Chondrocyte (in vitro differentiated cells): ENCODE measurements around the gene SLC27A3. TPM values are rescaled to one million over a fixed set of nuclear protein-coding genes. Genes with fewer than 3 reads are reported as not detected.

Experiments
- DNase-seq: peaks from one replicate; pipeline ENCODE4 v3.0.0; 2021; ENCODE audit warnings: mixed read lengths, low spot score
- H3K27ac Mint-ChIP-seq: one replicate; pipeline ENCODE4 v1.8.0; 2021; ENCODE audit warnings: mild to moderate bottlenecking, moderate library complexity, mixed read lengths; ENCODE audit not compliant: unreplicated experiment
- H3K27me3 Mint-ChIP-seq: 2 replicates; pipeline ENCODE4 v1.8.0; 2021; ENCODE audit warnings: low read depth, mixed read lengths
- H3K36me3 Mint-ChIP-seq: 2 replicates; pipeline ENCODE4 v1.8.0; 2021; ENCODE audit warnings: low read depth, mixed read lengths
- H3K4me1 Mint-ChIP-seq: 2 replicates; pipeline ENCODE4 v1.8.0; 2021; ENCODE audit warnings: low read depth, mild to moderate bottlenecking, mixed read lengths
- H3K4me3 Mint-ChIP-seq: one replicate; pipeline ENCODE4 v1.8.0; 2021; ENCODE audit warnings: mild to moderate bottlenecking, moderate library complexity, mixed read lengths; ENCODE audit not compliant: unreplicated experiment
- H3K9me3 Mint-ChIP-seq: 2 replicates; pipeline ENCODE4 v1.8.0; 2021; ENCODE audit warnings: low read depth, mixed read lengths
- CTCF ChIP-seq: fragments of 200-600 bp; sonication (generic); IDR thresholded peaks from 2 replicates; pipeline ENCODE4 v1.5.0; 2021; ENCODE audit warnings: antibody characterized with exemption, mild to moderate bottlenecking, moderate library complexity
- long read RNA-seq: library from polyadenylated mRNA; stranded (forward); transcript quantifications from one replicate; pipeline ENCODE4 v2.0.0, GENCODE V29; 2021
- total RNA-seq: library from RNA; stranded (reverse); gene quantifications from 3 replicates; pipeline ENCODE4 v1.2.1, GENCODE V29; 2021

The SLC27A3 gene
- 10.6 to 16.6 TPM (median 11.6 TPM) in 3 replicates for total RNA-seq
- long read RNA-seq, transcript SLC27A3-201 (10 exons, 3,351 nt), result major isoform, 12 of 16 reads
- long read RNA-seq, partial matches to known transcripts, result 0 of 16 reads
- long read RNA-seq, other reads (novel, unspliced or antisense), result 4 of 16 reads

GRCh38 chr1:153774780-153775457 lies at the start of gene SLC27A3:
TSS of gene SLC27A3 (plus strand) at chr1:153775407. CDS start at chr1:153775498, 91 bp downstream.
- H3K27ac Mint-ChIP-seq, result peak within 1 kb of the TSS; percentile 54

GRCh38 chr1:153727463-153728304 lies 47.5 kb upstream of the SLC27A3 start, which contains the start of gene INTS3:
TSS of gene INTS3 (plus strand) at chr1:153728050. CDS start at chr1:153728635, 585 bp downstream.
- Mint-ChIP-seq H3K4me3 (peak within 1 kb of the TSS; percentile 92), H3K4me1 (peaks cover 29% of the 10 kb centered on the region), H3K9me3 (no peaks in the 10 kb centered on the region), H3K27me3 (no peaks in the 10 kb centered on the region), H3K27ac (peak within 1 kb of the TSS; percentile 94), H3K36me3 (peaks cover 1% of the 10 kb centered on the region)
- peak; percentile 29 for TF ChIP-seq CTCF
- peak; percentile 100 for DNase-seq

More at GRCh38 chr1:153774780-153775457, at the start of gene SLC27A3:
- peaks cover 23% of the 10 kb centered on the region for H3K4me1 Mint-ChIP-seq
- H3K27me3 Mint-ChIP-seq, result no peaks in the 10 kb centered on the region
- no peak for TF ChIP-seq CTCF
- peak; percentile 83 for DNase-seq
- peak within 1 kb of the TSS; percentile 74 for H3K4me3 Mint-ChIP-seq
- peaks cover 2% of the 10 kb centered on the region for H3K36me3 Mint-ChIP-seq
- H3K9me3 Mint-ChIP-seq, result no peaks in the 10 kb centered on the region

- no peak for DNase-seq
- Mint-ChIP-seq H3K4me3 (peak overlapping the region; percentile 92), H3K27me3 (no peaks in the 10 kb centered on the region), H3K9me3 (no peaks in the 10 kb centered on the region), H3K36me3 (peaks cover 1% of the 10 kb centered on the region), H3K4me1 (peaks cover 29% of the 10 kb centered on the region), H3K27ac (peak overlapping the region; percentile 94)
- no peak for TF ChIP-seq CTCF
Observed at GRCh38 chr1:153728305-153729066, 46.7 kb upstream of the SLC27A3 start.

- Mint-ChIP-seq H3K4me1 (peaks cover 29% of the 10 kb centered on the region), H3K27ac (no peak overlapping the region), H3K4me3 (no peak overlapping the region), H3K27me3 (no peaks in the 10 kb centered on the region), H3K36me3 (peaks cover 1% of the 10 kb centered on the region), H3K9me3 (no peaks in the 10 kb centered on the region)
- TF ChIP-seq CTCF, result no peak
- no peak for DNase-seq
Observed at GRCh38 chr1:153730468-153730988, 44.7 kb upstream of the SLC27A3 start.
